ENCODE measurements around the gene KLHL10.

DNA sequence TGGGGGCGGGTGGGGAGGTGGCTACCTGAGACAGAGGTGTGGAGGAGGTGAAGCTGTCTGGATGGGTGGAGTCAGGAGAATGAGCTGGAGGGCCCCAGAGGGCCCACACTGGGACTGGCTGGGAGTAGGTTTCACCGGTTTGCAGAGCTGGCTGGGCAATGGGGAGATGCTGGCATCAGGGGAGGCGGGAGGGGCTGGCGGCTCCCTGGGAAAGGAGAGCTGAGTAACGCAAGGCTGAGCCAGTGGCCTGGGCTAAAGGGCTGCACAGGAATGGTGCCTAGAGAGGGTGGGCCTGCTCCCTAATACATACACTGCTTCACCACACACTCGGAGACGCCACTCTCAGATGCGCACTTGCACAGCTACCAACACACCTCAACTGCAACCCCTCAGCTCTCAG is 38.3 kb upstream of the KLHL10 start:
- TF ChIP-seq POLR2A (IDR thresholded peaks at IDR 0.05; ENCODE audit: low read length) = no peak
- TF ChIP-seq, protein P1, sequence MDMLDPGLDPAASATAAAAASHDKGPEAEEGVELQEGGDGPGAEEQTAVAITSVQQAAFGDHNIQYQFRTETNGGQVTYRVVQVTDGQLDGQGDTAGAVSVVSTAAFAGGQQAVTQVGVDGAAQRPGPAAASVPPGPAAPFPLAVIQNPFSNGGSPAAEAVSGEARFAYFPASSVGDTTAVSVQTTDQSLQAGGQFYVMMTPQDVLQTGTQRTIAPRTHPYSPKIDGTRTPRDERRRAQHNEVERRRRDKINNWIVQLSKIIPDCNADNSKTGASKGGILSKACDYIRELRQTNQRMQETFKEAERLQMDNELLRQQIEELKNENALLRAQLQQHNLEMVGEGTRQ (IDR thresholded peaks at IDR 0.05) = no peak
- TF ChIP-seq CBX2 (IDR thresholded peaks at IDR 0.05; ENCODE audit: borderline replicate concordance, low read depth) = no peak
- TF ChIP-seq, protein P2, sequence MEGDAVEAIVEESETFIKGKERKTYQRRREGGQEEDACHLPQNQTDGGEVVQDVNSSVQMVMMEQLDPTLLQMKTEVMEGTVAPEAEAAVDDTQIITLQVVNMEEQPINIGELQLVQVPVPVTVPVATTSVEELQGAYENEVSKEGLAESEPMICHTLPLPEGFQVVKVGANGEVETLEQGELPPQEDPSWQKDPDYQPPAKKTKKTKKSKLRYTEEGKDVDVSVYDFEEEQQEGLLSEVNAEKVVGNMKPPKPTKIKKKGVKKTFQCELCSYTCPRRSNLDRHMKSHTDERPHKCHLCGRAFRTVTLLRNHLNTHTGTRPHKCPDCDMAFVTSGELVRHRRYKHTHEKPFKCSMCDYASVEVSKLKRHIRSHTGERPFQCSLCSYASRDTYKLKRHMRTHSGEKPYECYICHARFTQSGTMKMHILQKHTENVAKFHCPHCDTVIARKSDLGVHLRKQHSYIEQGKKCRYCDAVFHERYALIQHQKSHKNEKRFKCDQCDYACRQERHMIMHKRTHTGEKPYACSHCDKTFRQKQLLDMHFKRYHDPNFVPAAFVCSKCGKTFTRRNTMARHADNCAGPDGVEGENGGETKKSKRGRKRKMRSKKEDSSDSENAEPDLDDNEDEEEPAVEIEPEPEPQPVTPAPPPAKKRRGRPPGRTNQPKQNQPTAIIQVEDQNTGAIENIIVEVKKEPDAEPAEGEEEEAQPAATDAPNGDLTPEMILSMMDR (IDR thresholded peaks at IDR 0.05) = no peak
- TF ChIP-seq, protein P3, sequence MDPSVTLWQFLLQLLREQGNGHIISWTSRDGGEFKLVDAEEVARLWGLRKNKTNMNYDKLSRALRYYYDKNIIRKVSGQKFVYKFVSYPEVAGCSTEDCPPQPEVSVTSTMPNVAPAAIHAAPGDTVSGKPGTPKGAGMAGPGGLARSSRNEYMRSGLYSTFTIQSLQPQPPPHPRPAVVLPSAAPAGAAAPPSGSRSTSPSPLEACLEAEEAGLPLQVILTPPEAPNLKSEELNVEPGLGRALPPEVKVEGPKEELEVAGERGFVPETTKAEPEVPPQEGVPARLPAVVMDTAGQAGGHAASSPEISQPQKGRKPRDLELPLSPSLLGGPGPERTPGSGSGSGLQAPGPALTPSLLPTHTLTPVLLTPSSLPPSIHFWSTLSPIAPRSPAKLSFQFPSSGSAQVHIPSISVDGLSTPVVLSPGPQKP (IDR thresholded peaks at IDR 0.05; ENCODE audit: low read depth, low read length) = no peak
- no peak for TF ChIP-seq FOSL2 (IDR thresholded peaks at IDR 0.05)
- no peak for TF ChIP-seq FOSL2 (CRISPR knock-in tag; IDR thresholded peaks at IDR 0.05)
- TF ChIP-seq, protein P4, sequence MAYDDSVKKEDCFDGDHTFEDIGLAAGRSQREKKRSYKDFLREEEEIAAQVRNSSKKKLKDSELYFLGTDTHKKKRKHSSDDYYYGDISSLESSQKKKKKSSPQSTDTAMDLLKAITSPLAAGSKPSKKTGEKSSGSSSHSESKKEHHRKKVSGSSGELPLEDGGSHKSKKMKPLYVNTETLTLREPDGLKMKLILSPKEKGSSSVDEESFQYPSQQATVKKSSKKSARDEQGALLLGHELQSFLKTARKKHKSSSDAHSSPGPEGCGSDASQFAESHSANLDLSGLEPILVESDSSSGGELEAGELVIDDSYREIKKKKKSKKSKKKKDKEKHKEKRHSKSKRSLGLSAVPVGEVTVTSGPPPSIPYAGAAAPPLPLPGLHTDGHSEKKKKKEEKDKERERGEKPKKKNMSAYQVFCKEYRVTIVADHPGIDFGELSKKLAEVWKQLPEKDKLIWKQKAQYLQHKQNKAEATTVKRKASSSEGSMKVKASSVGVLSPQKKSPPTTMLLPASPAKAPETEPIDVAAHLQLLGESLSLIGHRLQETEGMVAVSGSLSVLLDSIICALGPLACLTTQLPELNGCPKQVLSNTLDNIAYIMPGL (CRISPR knock-in tag; IDR thresholded peaks at IDR 0.05; ENCODE audit: borderline replicate concordance) = no peak
- no peak for TF ChIP-seq SMC3 (IDR thresholded peaks at IDR 0.05)
- TF ChIP-seq CEBPB (IDR thresholded peaks at IDR 0.05) = no peak
- no peak for TF ChIP-seq POLR2AphosphoS2 (conservative IDR thresholded peaks at IDR 0.05; ENCODE audit: low read length)
- TF ChIP-seq EP300 (IDR thresholded peaks at IDR 0.05) = no peak
- TF ChIP-seq, protein P5, sequence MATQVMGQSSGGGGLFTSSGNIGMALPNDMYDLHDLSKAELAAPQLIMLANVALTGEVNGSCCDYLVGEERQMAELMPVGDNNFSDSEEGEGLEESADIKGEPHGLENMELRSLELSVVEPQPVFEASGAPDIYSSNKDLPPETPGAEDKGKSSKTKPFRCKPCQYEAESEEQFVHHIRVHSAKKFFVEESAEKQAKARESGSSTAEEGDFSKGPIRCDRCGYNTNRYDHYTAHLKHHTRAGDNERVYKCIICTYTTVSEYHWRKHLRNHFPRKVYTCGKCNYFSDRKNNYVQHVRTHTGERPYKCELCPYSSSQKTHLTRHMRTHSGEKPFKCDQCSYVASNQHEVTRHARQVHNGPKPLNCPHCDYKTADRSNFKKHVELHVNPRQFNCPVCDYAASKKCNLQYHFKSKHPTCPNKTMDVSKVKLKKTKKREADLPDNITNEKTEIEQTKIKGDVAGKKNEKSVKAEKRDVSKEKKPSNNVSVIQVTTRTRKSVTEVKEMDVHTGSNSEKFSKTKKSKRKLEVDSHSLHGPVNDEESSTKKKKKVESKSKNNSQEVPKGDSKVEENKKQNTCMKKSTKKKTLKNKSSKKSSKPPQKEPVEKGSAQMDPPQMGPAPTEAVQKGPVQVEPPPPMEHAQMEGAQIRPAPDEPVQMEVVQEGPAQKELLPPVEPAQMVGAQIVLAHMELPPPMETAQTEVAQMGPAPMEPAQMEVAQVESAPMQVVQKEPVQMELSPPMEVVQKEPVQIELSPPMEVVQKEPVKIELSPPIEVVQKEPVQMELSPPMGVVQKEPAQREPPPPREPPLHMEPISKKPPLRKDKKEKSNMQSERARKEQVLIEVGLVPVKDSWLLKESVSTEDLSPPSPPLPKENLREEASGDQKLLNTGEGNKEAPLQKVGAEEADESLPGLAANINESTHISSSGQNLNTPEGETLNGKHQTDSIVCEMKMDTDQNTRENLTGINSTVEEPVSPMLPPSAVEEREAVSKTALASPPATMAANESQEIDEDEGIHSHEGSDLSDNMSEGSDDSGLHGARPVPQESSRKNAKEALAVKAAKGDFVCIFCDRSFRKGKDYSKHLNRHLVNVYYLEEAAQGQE (IDR thresholded peaks at IDR 0.05) = no peak

Data from A549 (cell line).